Loucy (cell line): ENCODE measurements around the gene SLC16A6.

ENCODE experiments used
- H2AFZ ChIP-seq: fragments of 200-600 bp; sonication (generic); 2 replicates; pipeline ENCODE4 v1.6.0; 2016; ENCODE audit warnings: antibody characterized with exemption, mild to moderate bottlenecking, low read length, moderate library complexity
- H3F3A ChIP-seq: fragments of 200-600 bp; 2 replicates; pipeline ENCODE4 v1.6.0; 2016; ENCODE audit warnings: antibody characterized with exemption, low read depth, mild to moderate bottlenecking
- H3K27me3 ChIP-seq: fragments of 200-600 bp; sonication (generic); 2 replicates; pipeline ENCODE4 v1.6.1; 2014; ENCODE audit warnings: low read length, mild to moderate bottlenecking; ENCODE audit not compliant: insufficient read depth, poor library complexity, severe bottlenecking
- H3K36me3 ChIP-seq: fragments of 200-600 bp; sonication (generic); 2 replicates; pipeline ENCODE4 v1.6.1; 2016; ENCODE audit warnings: low read length; ENCODE audit not compliant: insufficient read depth
- H3K4me1 ChIP-seq: fragments of 200-600 bp; sonication (generic); 2 replicates; pipeline ENCODE4 v1.5.1; 2014; ENCODE audit warnings: low read length, mild to moderate bottlenecking; ENCODE audit not compliant: insufficient read depth, poor library complexity, severe bottlenecking
- H3K4me2 ChIP-seq: fragments of 200-600 bp; sonication (generic); 2 replicates; pipeline ENCODE4 v1.6.0; 2014; ENCODE audit warnings: antibody characterized with exemption, low read length, low read depth, mild to moderate bottlenecking; ENCODE audit not compliant: poor library complexity, severe bottlenecking
- H3K4me3 ChIP-seq: fragments of 200-600 bp; sonication (generic); 2 replicates; pipeline ENCODE4 v1.5.1; 2014; ENCODE audit warnings: low read length, mild to moderate bottlenecking, mixed read lengths; ENCODE audit not compliant: poor library complexity, severe bottlenecking
- H3K79me2 ChIP-seq: fragments of 200-600 bp; sonication (generic); 2 replicates; pipeline ENCODE4 v1.6.1; 2014; ENCODE audit warnings: low read length; ENCODE audit not compliant: insufficient read depth
- H3K9ac ChIP-seq: fragments of 200-600 bp; sonication (generic); 2 replicates; pipeline ENCODE4 v1.6.0; 2014; ENCODE audit warnings: mild to moderate bottlenecking, low read depth, low read length, moderate library complexity; ENCODE audit not compliant: poor library complexity, severe bottlenecking
- H3K9me2 ChIP-seq: fragments of 200-600 bp; sonication (generic); replicated peaks from 2 replicates; pipeline ENCODE4 v1.6.1; 2016; ENCODE audit warnings: low read depth, low read length, mixed read lengths
- H3K9me3 ChIP-seq: fragments of 200-600 bp; sonication (generic); 2 replicates; pipeline ENCODE4 v1.6.1; 2014; ENCODE audit warnings: mild to moderate bottlenecking, antibody characterized with exemption, low read length, low read depth; ENCODE audit not compliant: insufficient read depth
- H4K20me1 ChIP-seq: fragments of 200-600 bp; sonication (generic); 2 replicates; pipeline ENCODE4 v1.6.0; 2014; ENCODE audit warnings: antibody characterized with exemption, low read length, mild to moderate bottlenecking; ENCODE audit not compliant: insufficient read depth, poor library complexity, severe bottlenecking
- EZH2phosphoT487 ChIP-seq: fragments of 200-600 bp; IDR thresholded peaks from 2 replicates; pipeline ENCODE4 v1.6.1; 2018; ENCODE audit warnings: antibody characterized with exemption, mild to moderate bottlenecking, moderate library complexity, borderline replicate concordance
- TF ChIP-seq, protein P1 (sequence below): fragments of 200-600 bp; sonication (generic); conservative IDR thresholded peaks from 2 replicates; pipeline ENCODE4 v1.5.1; 2014; ENCODE audit warnings: mild to moderate bottlenecking, antibody characterized with exemption, low read length

The SLC16A6 gene

DNA sequence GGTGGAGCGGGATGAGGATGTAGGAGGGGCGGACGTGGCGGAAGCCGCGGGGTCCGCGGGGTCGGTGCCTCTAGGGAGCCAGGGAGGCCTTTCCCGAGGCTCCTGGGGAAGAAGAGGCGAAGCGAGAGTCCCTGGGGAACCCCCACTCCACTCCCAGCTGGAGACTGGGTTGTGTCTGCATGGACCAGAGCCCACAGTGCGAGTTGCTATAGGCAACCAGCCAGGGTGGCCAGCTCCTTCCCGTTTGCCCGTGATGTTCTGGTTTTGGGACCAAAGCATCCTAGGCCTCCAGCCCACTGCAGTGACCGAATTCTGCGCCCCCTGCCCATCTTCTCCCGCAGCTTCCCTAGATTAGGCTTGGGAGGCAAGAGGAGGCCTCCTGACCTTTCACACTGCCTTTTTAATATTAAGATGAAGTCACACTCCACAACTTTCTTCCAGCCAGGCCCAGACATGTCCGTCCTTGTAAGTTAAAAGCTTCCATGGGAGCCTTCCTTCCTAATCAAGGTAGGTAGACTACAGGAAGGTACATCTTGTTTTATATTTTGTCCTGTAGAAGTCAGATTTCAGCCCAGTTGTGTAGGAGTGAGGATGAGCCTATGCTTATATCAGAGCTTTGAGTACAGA is 42.6 kb downstream of the SLC16A6 start:
- Histone ChIP-seq H3K79me2 (peaks cover 35% of the 10 kb centered on the region), H3K9me3 (no peaks in the 10 kb centered on the region), H4K20me1 (no peaks in the 10 kb centered on the region), H3K4me2 (peak overlapping the region; percentile 86), H3F3A (no peaks in the 10 kb centered on the region), H3K36me3 (no peaks in the 10 kb centered on the region), H3K4me1 (peaks cover 31% of the 10 kb centered on the region), H3K9me2 (no peaks in the 10 kb centered on the region), H2AFZ (peak overlapping the region; percentile 65), H3K9ac (peak overlapping the region; percentile 97), H3K4me3 (peak overlapping the region; percentile 89), H3K27me3 (no peaks in the 10 kb centered on the region)
- no peak for TF ChIP-seq EZH2phosphoT487
- TF ChIP-seq, protein P1, sequence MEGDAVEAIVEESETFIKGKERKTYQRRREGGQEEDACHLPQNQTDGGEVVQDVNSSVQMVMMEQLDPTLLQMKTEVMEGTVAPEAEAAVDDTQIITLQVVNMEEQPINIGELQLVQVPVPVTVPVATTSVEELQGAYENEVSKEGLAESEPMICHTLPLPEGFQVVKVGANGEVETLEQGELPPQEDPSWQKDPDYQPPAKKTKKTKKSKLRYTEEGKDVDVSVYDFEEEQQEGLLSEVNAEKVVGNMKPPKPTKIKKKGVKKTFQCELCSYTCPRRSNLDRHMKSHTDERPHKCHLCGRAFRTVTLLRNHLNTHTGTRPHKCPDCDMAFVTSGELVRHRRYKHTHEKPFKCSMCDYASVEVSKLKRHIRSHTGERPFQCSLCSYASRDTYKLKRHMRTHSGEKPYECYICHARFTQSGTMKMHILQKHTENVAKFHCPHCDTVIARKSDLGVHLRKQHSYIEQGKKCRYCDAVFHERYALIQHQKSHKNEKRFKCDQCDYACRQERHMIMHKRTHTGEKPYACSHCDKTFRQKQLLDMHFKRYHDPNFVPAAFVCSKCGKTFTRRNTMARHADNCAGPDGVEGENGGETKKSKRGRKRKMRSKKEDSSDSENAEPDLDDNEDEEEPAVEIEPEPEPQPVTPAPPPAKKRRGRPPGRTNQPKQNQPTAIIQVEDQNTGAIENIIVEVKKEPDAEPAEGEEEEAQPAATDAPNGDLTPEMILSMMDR: no peak

DNA sequence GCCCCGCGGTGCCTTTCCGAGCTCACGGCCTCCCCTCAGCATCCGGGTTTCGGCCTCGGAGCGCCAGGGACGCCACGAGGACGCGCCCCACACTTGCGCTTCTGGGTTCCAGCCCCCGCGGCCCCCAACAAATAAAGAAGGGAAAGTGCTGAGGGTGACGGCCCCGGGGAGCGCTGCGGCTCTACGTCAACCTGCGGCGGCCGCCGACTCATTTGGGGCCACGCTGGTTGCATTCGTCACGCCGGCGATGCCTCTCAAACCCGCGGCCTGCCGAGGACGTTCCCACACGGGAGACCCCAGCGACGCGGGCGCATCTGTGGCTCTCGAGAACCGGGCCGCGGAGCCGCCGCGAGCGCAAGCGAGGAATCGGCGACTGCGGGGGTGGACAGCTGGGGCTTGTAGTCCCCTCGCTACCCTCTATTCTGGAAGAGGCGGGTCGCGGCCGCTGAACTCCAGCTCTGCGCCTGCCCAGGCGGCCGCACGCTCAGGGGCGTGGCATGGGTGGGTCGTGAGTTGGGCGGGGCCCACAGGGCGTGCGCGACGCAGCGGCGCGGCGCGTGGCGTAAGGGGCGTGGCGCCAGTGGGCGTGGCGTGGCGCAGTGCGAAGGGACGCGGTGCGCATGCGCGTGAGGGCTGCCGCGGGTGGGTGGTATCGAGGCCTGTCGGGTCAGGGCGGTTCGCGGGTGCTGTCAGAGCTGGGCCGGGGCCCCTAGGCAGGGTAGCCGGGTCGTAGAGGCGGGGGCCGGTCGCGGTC is 43.3 kb downstream of the SLC16A6 start, which contains the start of gene AMZ2:
TSS of gene AMZ2 (plus strand) at position 599 of the 754 bp plus-strand sequence. CDS start 2,145 bp downstream, outside the sequence.
- H3K9me3 ChIP-seq: no peaks in the 10 kb centered on the region
- peak within 1 kb of the TSS; percentile 97 for H3K9ac ChIP-seq
- H3K27me3 ChIP-seq: no peaks in the 10 kb centered on the region
- H3F3A ChIP-seq: no peaks in the 10 kb centered on the region
- no peaks in the 10 kb centered on the region for H4K20me1 ChIP-seq
- H2AFZ ChIP-seq: peak within 1 kb of the TSS; percentile 78
- no peaks in the 10 kb centered on the region for H3K9me2 ChIP-seq
- peak within 1 kb of the TSS; percentile 89 for H3K4me3 ChIP-seq
- H3K4me2 ChIP-seq: peak within 1 kb of the TSS; percentile 86
- no peaks in the 10 kb centered on the region for H3K36me3 ChIP-seq
- TF ChIP-seq EZH2phosphoT487: no peak
- TF ChIP-seq, protein P1: no peak
- H3K79me2 ChIP-seq: peaks cover 35% of the 10 kb centered on the region
- peaks cover 25% of the 10 kb centered on the region for H3K4me1 ChIP-seq

DNA sequence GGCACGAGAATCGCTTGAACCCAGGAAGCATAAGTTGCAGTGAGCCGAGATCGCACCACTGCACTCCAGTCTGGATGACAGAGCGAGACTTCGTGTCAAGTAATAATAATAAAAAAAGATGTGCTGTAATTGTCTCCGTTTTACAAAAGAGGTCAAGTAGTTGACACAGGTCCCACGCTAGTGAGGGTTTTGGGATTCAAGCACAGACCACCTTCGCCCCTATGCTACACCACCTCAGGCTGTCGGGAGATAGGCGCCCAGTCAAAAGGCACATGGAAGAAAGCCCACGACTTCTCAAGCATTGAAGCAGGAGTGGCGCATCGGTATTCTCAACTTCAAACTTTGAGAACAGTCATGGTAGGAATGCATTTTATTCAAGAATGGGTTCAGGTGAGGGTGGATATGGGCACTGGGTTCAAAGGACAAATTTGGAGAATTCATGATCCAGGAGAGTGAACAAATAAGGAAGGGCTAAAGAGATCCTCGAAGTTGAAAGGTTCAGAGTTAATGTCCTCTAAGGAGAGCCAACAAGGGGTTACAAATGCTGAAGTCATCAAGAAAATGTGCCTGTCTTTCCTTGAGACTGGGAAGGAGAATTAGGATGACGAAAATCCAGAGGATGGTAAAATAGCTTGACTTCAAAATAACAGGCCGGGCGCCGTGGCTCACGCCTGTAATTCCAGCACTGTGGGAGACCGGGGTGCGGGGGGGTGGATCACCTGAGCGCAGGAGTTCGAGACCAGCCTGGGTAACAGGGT is 44.5 kb downstream of the SLC16A6 start:
- Histone ChIP-seq H3F3A (no peaks in the 10 kb centered on the region), H3K9me3 (no peaks in the 10 kb centered on the region), H3K9me2 (no peaks in the 10 kb centered on the region), H4K20me1 (no peaks in the 10 kb centered on the region), H3K36me3 (no peaks in the 10 kb centered on the region), H3K4me1 (peaks cover 22% of the 10 kb centered on the region), H3K79me2 (peaks cover 35% of the 10 kb centered on the region), H3K4me3 (peak overlapping the region; percentile 89), H3K9ac (peak overlapping the region; percentile 97), H2AFZ (no peak overlapping the region), H3K4me2 (peak overlapping the region; percentile 78), H3K27me3 (no peaks in the 10 kb centered on the region)
- TF ChIP-seq, protein P1: no peak
- no peak for TF ChIP-seq EZH2phosphoT487
